Peyer's patch (tissue), 4 donors: Measurements from ENCODE around the gene KMT2D. TPM values are rescaled to one million over a fixed set of nuclear protein-coding genes. Genes with fewer than 3 reads are reported as not detected.
A peak's percentile ranks its signal among the peaks of the same experiment; 100 is the strongest.

Experiments used
- DNase-seq, 3 donors: peaks; one replicate each; pipeline ENCODE4 v3.0.0-alpha.2; 2017 to 2019
- H3K27ac ChIP-seq, 4 donors: fragments of 200-600 bp; sonication (generic); one replicate each; pipeline ENCODE4 v1.5.1; 2016 to 2019
- H3K27me3 ChIP-seq, 2 donors: fragments of 200-600 bp; sonication (generic); one replicate each; pipeline ENCODE4 v1.5.1; 2019
- H3K36me3 ChIP-seq, 3 donors: fragments of 200-600 bp; sonication (generic); one replicate each; pipeline ENCODE4 v1.5.1; 2016 to 2019
- H3K4me1 ChIP-seq, 4 donors: fragments of 200-600 bp; sonication (generic); one replicate each; pipeline ENCODE4 v1.5.1; 2016 to 2019
- H3K4me3 ChIP-seq, 4 donors: fragments of 200-600 bp; sonication (generic); 1 replicate in 3 of 4; 2 replicates in 1 of 4; pipeline ENCODE4 v1.5.1; 2016 to 2019; ENCODE audit warnings: mild to moderate bottlenecking in 1 of 4
- H3K9me3 ChIP-seq, 4 donors: fragments of 200-600 bp; sonication (generic); one replicate each; pipeline ENCODE4 v1.5.1; 2016 to 2019; ENCODE audit warnings: mild to moderate bottlenecking in 1 of 4
- POLR2A ChIP-seq, 2 donors: fragments of 450-650 bp; IDR thresholded peaks; one replicate each; pipeline ENCODE4 v1.5.1; 2017; ENCODE audit warnings: antibody characterized with exemption in 2 of 2, mild to moderate bottlenecking in 2 of 2, moderate library complexity in 2 of 2
- total RNA-seq, 4 donors: library from RNA; depleted of rRNA; stranded (reverse); fragments of >200 nt; gene quantifications; one replicate each; pipeline ENCODE4 v1.1.0, GENCODE V29; 2016
- TF ChIP-seq, protein P1 (sequence below), 6 experiments: fragments of 450-650 bp in 4 of 6; fragments of 200-600 bp in 2 of 6; sonication (generic) in 1 of 6; IDR thresholded peaks; one replicate each; pipeline ENCODE4 v1.5.1; 2017 to 2019; ENCODE audit warnings: antibody characterized with exemption in 6 of 6, mild to moderate bottlenecking in 3 of 6, moderate library complexity in 1 of 6

The KMT2D gene
- total RNA-seq, 4 donors from 2014 or later, result 126 to 161 (median 146) TPM

DNA sequence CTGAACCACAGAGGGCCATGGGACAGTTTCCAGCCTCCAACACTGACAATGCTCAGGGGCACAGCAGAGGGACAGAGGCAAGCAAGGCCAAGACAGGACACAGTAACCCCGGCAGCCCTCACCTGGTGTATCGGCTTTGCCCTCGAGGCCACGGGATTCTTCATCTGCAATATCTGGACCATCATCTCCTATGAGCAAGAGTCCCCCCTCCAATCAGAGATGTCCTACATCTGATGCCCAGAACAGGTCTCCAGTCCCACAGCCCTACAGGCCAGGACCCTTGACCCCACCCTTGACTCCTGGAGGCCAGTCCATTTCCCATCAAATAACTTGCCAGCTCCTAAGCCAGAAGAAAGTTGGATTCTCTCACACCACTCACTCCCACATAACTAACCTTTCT lies 17.4 kb downstream of the KMT2D start:
- H3K27ac ChIP-seq, result no peak overlapping the region
- no peaks in the 10 kb centered on the region for H3K4me1 ChIP-seq
- no peaks in the 10 kb centered on the region for H3K9me3 ChIP-seq
- DNase-seq, result no peak
- no peaks in the 10 kb centered on the region for H3K27me3 ChIP-seq
- TF ChIP-seq, protein P1, sequence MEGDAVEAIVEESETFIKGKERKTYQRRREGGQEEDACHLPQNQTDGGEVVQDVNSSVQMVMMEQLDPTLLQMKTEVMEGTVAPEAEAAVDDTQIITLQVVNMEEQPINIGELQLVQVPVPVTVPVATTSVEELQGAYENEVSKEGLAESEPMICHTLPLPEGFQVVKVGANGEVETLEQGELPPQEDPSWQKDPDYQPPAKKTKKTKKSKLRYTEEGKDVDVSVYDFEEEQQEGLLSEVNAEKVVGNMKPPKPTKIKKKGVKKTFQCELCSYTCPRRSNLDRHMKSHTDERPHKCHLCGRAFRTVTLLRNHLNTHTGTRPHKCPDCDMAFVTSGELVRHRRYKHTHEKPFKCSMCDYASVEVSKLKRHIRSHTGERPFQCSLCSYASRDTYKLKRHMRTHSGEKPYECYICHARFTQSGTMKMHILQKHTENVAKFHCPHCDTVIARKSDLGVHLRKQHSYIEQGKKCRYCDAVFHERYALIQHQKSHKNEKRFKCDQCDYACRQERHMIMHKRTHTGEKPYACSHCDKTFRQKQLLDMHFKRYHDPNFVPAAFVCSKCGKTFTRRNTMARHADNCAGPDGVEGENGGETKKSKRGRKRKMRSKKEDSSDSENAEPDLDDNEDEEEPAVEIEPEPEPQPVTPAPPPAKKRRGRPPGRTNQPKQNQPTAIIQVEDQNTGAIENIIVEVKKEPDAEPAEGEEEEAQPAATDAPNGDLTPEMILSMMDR (IDR thresholded peaks at IDR 0.05), result no peak
- no peak for TF ChIP-seq POLR2A (IDR thresholded peaks at IDR 0.05)
- no peak overlapping the region for H3K4me3 ChIP-seq
- peaks cover 0 to 100% (median 0%) of the 10 kb centered on the region in 3 donors for H3K36me3 ChIP-seq

- no peaks in the 10 kb centered on the region for H3K4me1 ChIP-seq
- DNase-seq, result no peak
- no peaks in the 10 kb centered on the region for H3K9me3 ChIP-seq
- H3K27me3 ChIP-seq, result no peaks in the 10 kb centered on the region
- no peak for TF ChIP-seq POLR2A (IDR thresholded peaks at IDR 0.05)
- TF ChIP-seq, protein P1 (IDR thresholded peaks at IDR 0.05), result no peak
- H3K36me3 ChIP-seq, result peaks cover 0 to 100% (median 0%) of the 10 kb centered on the region in 3 donors
- H3K27ac ChIP-seq, result no peak overlapping the region
- no peak overlapping the region for H3K4me3 ChIP-seq
Measured at GRCh38 chr12:49041881-49042484, 18.6 kb downstream of the KMT2D start.

- H3K4me1 ChIP-seq, result no peaks in the 10 kb centered on the region
- H3K27ac ChIP-seq, result no peak overlapping the region
- H3K9me3 ChIP-seq, result no peaks in the 10 kb centered on the region
- H3K4me3 ChIP-seq, result no peak overlapping the region
- peaks cover 0 to 100% (median 0%) of the 10 kb centered on the region in 3 donors for H3K36me3 ChIP-seq
- H3K27me3 ChIP-seq, result no peaks in the 10 kb centered on the region
- no peak for TF ChIP-seq POLR2A (IDR thresholded peaks at IDR 0.05)
- TF ChIP-seq, protein P1 (IDR thresholded peaks at IDR 0.05), result no peak
- DNase-seq, result peak in 1 of 3 donors; percentile 29
Measured at GRCh38 chr12:49041036-49041880, 19.3 kb downstream of the KMT2D start.

GRCh38 chr12:49040364-49040855 lies 20.2 kb downstream of the KMT2D start:
- no peak overlapping the region for H3K27ac ChIP-seq
- DNase-seq, result no peak
- H3K27me3 ChIP-seq, result no peaks in the 10 kb centered on the region
- peaks cover 0 to 99% (median 0%) of the 10 kb centered on the region in 3 donors for H3K36me3 ChIP-seq
- no peak overlapping the region for H3K4me3 ChIP-seq
- no peak for TF ChIP-seq POLR2A (IDR thresholded peaks at IDR 0.05)
- TF ChIP-seq, protein P1 (IDR thresholded peaks at IDR 0.05), result no peak
- H3K4me1 ChIP-seq, result no peaks in the 10 kb centered on the region
- no peaks in the 10 kb centered on the region for H3K9me3 ChIP-seq

DNA sequence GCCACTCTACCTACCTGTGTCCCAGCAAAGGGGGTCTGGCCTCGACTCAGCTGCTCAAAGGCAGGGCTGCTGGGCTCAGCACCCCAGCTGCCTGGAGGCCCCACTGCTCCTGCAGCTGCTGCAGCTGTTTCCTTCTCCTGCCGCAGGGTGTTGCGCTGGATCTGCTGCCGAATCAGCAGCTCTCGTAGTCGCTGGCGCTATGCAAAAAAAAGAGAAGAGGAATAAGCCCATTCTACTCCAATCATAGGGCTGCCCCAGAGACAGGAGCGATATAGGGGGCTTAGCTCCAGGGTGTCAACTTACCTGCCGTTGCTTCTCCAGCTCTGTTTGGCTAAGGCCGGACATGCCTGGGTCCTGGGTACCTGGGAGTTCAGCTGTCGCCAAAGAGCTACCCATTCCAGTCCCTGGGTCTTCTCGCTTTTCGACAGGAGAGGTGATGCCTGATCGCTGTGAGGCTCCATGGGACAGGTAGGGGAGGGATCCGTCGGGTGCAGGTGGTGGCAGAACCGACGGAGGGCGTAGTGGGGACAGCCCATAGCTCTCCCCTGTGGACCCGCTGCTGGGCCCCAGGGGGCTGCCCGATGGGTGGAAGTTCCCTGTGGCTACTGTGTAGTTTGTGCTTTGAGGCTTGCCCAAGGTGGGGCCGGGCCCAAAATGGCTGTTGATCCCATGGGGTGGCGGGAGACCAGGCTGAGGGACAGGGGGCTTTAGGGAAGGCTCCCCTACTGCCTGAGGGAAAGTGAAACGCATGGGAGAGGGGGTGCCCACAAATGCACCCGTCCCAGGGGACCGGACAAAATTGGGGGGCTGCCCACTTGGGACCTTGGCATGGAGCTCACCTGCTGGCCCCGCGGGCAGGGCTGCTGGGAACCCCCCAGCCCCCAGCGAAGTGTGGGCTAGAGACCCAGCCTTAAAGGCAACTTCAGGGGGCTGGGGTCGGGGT lies 20.9 kb downstream of the KMT2D start:
- Histone ChIP-seq H3K4me1 (no peaks in the 10 kb centered on the region), H3K9me3 (no peaks in the 10 kb centered on the region), H3K4me3 (no peak overlapping the region), H3K36me3 (peaks cover 0 to 99% (median 0%) of the 10 kb centered on the region in 3 donors), H3K27me3 (no peaks in the 10 kb centered on the region), H3K27ac (no peak overlapping the region)
- peak in 1 of 3 donors; percentile 30 for DNase-seq
- TF ChIP-seq, protein P1 (IDR thresholded peaks at IDR 0.05), result no peak
- TF ChIP-seq POLR2A (IDR thresholded peaks at IDR 0.05), result no peak
